Left lung (tissue), 14 donors: Measurements from ENCODE around the gene GRAP2. TPM values are rescaled to one million over a fixed set of nuclear protein-coding genes. Genes with fewer than 3 reads are reported as not detected.
A peak's percentile ranks its signal among the peaks of the same experiment; 100 is the strongest.

Source experiments
- ATAC-seq: fragments of 200-7000 bp; cut with Tn5 transposase; one replicate; pipeline ENCODE4 v1.9.1; 2020; ENCODE audit warnings: moderate library complexity
- DNase-seq, 4 donors: peaks; one replicate each; pipeline ENCODE4 v3.0.0-alpha.2; 2013 to 2020
- H3K27ac ChIP-seq, 2 donors: fragments of 200-600 bp; sonication (generic) in 1 of 2; one replicate each; pipeline versions ENCODE4 v1.5.0 to v1.8.0; 2020 to 2021
- H3K27me3 ChIP-seq, 2 donors: fragments of 200-600 bp; sonication (generic) in 1 of 2; one replicate each; pipeline versions ENCODE4 v1.5.0 to v1.8.0; 2020 to 2021
- H3K36me3 ChIP-seq, 2 donors: fragments of 200-600 bp; sonication (generic) in 1 of 2; one replicate each; pipeline versions ENCODE4 v1.5.0 to v1.8.0; 2020 to 2021
- H3K4me1 ChIP-seq, 2 donors: fragments of 200-600 bp; one replicate each; pipeline ENCODE4 v1.8.0; 2021
- H3K4me3 ChIP-seq, 2 donors: fragments of 200-600 bp; sonication (generic) in 1 of 2; one replicate each; pipeline versions ENCODE4 v1.5.0 to v1.8.0; 2020 to 2021; ENCODE audit warnings: mild to moderate bottlenecking in 1 of 2
- H3K9me3 ChIP-seq, 2 donors: fragments of 200-600 bp; sonication (generic) in 1 of 2; one replicate each; pipeline versions ENCODE4 v1.5.0 to v1.8.0; 2020 to 2021
- intact Hi-C, 2 donors: fragments of 100-400 bp; cut with DNase I; formaldehyde crosslinking; loops; one replicate each; pipeline versions ENCODE4 v1.11.2 to v1.14.2; 2022
- long read RNA-seq, 12 donors: library from polyadenylated mRNA in 2 of 12; unstranded in 2 of 12; transcript quantifications; one replicate each; pipeline ENCODE4 v2.0.0 and lab custom pipeline, GENCODE V29; 2019 to 2026
- polyA plus RNA-seq, 6 donors: library from polyadenylated mRNA; unstranded; fragments of 120-200 nt; gene quantifications; one replicate each; pipeline ENCODE4 v1.2.1, GENCODE V29; 2013; ENCODE audit not compliant: insufficient read length in 6 of 6
- total RNA-seq, 2 donors: library from RNA; stranded (reverse); fragmentation: NEBNext Ultra II Directional; extraction: Animal tissue kit (Norgen Biotek cat#: 25700); gene quantifications; one replicate each; pipeline ENCODE4 v1.2.1, GENCODE V29; 2021
- TF ChIP-seq, protein P1 (sequence below), 2 donors: fragments of 200-600 bp; sonication (generic) in 1 of 2; IDR thresholded peaks; one replicate each; pipeline versions ENCODE4 v1.5.0 to v1.8.0; 2021; ENCODE audit warnings: antibody characterized with exemption in 2 of 2
- donor health status: DM: no; HTN: yes; CAD: no.
- donor health status: DM: no; HTN: no; CAD: no.

Gene GRAP2
- 1 to 10 TPM; 2.3 to 3.4 TPM for total RNA-seq
- 1 to 10 TPM; 1.5 to 2.7 (median 1.9) TPM for polyA plus RNA-seq
- long read RNA-seq, donor 1, result 0 reads
- long read RNA-seq, donor 2, partial matches to known transcripts, result 0 of 1 reads
- long read RNA-seq, donor 2, other reads (novel, unspliced or antisense), result 0 of 1 reads
- long read RNA-seq, donor 3, result 0 reads
- long read RNA-seq, donor 4, result 0 reads
- long read RNA-seq, donor 5, result 0 reads
- long read RNA-seq, donor 6, partial matches to known transcripts, result 0 of 2 reads
- long read RNA-seq, donor 6, other reads (novel, unspliced or antisense), result 0 of 2 reads
- long read RNA-seq, donor 7, result 0 reads
- long read RNA-seq, donor 8, result 0 reads
- long read RNA-seq, donor 9, result 0 reads
- long read RNA-seq, donor 10, partial matches to known transcripts, result 0 of 1 reads
- long read RNA-seq, donor 10, other reads (novel, unspliced or antisense), result 1 of 1 reads
- long read RNA-seq, donor 11, result 0 reads
- long read RNA-seq, donor 12, result 0 reads

DNA sequence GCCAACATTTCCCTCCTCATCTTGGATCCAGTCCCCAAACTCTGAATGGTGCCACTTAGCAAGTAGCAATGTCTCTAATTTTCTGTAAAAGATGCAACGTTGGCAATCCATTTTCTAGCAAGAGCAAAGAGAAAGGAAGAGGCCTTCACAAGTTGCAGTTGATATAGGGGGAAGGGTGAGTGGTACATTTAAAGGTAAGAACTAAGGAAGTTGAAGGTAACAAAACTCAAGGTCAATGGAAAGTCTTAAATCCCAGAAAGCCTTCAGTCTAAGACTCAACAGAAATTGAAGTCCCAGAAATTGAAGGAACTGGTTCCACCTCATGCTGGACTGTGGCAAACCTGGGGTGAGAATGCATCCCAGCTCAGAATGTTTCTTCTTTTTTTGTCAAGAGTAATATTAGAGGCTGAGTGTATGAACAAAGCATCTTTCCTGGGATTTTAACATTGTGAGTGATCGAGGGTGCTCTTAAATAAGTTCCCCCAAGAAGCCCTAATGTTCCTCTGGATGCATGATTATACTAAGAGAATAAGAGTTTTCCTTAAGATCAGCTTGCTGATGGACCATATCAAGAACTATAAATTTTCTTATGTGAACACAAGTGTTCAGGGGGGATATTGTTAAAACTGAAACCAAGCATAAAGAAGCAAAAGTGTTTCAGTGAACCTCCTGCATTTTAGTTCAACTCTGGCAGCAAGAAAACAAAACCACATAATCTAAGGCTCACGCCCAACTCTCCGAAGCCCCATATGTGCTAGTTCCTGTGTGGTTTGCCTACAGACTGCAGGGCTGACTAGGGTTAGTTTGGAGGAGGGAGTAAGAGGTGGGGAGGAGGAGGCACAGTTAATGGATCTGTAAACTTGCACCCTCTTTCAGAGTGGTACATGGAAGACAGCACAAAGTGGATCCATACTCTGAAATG, at the start of gene GRAP2:
GRAP2 (plus strand) TSS at position 779 of the 922 bp plus-strand sequence. CDS start 46,023 bp downstream, outside the sequence.
- Histone ChIP-seq H3K27me3 (peaks cover 0 to 21% of the 10 kb centered on the region in 2 donors), H3K9me3 (no peaks in the 10 kb centered on the region), H3K27ac (no peak within 1 kb of the TSS), H3K4me1 (peaks cover 0 to 10% of the 10 kb centered on the region in 2 donors), H3K36me3 (no peaks in the 10 kb centered on the region), H3K4me3 (peak within 1 kb of the TSS in 1 of 2 donors; percentile 27)
- TF ChIP-seq, protein P1, sequence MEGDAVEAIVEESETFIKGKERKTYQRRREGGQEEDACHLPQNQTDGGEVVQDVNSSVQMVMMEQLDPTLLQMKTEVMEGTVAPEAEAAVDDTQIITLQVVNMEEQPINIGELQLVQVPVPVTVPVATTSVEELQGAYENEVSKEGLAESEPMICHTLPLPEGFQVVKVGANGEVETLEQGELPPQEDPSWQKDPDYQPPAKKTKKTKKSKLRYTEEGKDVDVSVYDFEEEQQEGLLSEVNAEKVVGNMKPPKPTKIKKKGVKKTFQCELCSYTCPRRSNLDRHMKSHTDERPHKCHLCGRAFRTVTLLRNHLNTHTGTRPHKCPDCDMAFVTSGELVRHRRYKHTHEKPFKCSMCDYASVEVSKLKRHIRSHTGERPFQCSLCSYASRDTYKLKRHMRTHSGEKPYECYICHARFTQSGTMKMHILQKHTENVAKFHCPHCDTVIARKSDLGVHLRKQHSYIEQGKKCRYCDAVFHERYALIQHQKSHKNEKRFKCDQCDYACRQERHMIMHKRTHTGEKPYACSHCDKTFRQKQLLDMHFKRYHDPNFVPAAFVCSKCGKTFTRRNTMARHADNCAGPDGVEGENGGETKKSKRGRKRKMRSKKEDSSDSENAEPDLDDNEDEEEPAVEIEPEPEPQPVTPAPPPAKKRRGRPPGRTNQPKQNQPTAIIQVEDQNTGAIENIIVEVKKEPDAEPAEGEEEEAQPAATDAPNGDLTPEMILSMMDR (IDR thresholded peaks at IDR 0.05), result no peak
- intact Hi-C loops, result no loop called here
- peak; percentile 47 for ATAC-seq
- DNase-seq, result no peak

DNA sequence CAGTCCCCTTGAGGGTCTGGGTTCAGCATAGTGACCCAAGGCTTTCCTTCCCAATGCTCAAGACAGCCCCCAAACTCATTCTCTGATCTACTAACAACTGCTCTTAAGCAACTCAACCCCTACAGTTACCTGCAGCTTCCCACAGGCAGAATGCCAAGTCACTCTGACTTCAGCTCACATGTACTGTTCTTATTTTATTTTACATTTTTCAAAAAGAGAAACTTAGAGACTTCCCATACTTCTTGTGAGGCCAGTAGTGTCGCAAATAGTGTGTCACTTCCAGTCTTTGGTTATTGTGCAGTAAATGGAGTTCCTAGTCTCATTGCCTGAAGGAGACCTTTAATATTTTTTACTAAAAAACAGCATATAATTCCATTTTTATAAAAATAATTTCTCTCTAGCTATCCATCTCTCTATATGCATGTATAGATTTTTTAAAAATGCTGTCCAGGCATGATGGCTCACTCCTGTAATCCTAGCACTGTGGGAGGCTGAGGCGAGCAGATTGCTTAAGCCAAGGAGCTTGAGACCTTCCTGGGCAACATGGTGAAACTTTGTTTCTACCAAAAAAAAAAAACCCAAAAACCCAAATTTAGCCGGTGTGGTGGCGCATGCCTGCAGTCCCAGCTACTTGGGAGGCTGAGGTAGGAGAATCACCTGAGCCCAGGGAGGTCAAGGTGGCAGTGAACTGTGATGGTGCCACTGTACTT, 49.1 kb upstream of the GRAP2 start:
- H3K36me3 ChIP-seq, result no peaks in the 10 kb centered on the region
- H3K4me1 ChIP-seq, result peaks cover 0 to 3% of the 10 kb centered on the region in 2 donors
- H3K27me3 ChIP-seq, result peaks cover 0 to 36% of the 10 kb centered on the region in 2 donors
- intact Hi-C loops, result no loop called here
- peak overlapping the region in 1 of 2 donors; percentile 59 for H3K27ac ChIP-seq
- DNase-seq, result no peak
- H3K4me3 ChIP-seq, result no peak overlapping the region
- no peak for ATAC-seq
- TF ChIP-seq, protein P1 (IDR thresholded peaks at IDR 0.05), result no peak
- no peaks in the 10 kb centered on the region for H3K9me3 ChIP-seq

DNA sequence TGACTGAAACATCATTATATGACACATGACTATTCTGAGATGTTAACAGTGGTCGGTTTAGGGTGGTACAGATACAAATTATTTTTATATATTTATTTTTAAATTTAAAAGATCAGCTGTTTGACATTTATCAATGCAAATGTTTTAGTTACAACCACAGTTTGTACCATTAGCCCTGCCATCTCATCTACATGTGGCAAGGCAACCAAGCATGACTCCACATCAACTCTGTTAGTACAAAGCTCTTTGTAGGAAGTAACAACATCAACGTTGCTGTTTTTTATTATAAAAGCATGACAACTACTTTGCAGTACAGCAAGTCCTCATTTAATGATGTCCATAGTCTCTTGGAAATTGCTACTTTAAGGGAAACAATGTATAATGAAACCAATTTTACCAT, 48.1 kb upstream of the GRAP2 start:
- intact Hi-C loops, result no loop called here
- Histone ChIP-seq H3K4me1 (peaks cover 0 to 3% of the 10 kb centered on the region in 2 donors), H3K27ac (no peak overlapping the region), H3K9me3 (no peaks in the 10 kb centered on the region), H3K4me3 (no peak overlapping the region), H3K36me3 (no peaks in the 10 kb centered on the region), H3K27me3 (peaks cover 0 to 36% of the 10 kb centered on the region in 2 donors)
- DNase-seq (no peak), ATAC-seq (no peak)
- TF ChIP-seq, protein P1 (IDR thresholded peaks at IDR 0.05), result no peak

DNA sequence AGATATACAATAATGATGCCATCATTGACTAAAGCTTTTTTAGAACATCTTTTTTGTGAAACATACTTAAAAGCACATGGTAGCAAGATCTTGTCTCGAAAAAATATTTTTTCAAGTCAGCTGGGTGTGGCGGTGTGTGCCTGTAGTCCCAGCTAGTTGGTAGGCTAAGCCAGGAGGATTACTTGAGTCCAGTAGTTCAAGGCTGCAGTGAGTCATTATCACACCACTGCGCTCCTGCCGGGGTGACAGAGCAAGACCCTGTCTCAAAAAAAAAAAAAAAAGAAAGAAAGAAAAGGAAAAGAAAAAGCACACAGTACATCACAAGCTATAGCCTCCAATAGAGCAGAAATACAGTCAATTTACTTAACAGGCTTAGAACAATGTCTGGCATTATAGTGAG, 44.3 kb upstream of the GRAP2 start:
- H3K4me3 ChIP-seq, result no peak overlapping the region
- TF ChIP-seq, protein P1 (IDR thresholded peaks at IDR 0.05), result no peak
- no peak overlapping the region for H3K27ac ChIP-seq
- H3K27me3 ChIP-seq, result peaks cover 5 to 45% of the 10 kb centered on the region in 2 donors
- H3K4me1 ChIP-seq, result peaks cover 0 to 3% of the 10 kb centered on the region in 2 donors
- no peaks in the 10 kb centered on the region for H3K36me3 ChIP-seq
- ATAC-seq (no peak), DNase-seq (no peak)
- no peaks in the 10 kb centered on the region for H3K9me3 ChIP-seq
- intact Hi-C loops, result no loop called here
